Ovary (tissue), 3 donors: ENCODE measurements around the gene ZNF556.

Experiments
- CTCF ChIP-seq, 3 donors: fragments of 450-650 bp in 2 of 3; fragments of 200-600 bp in 1 of 3; IDR thresholded peaks; one replicate each; pipeline versions ENCODE4 v1.5.1 to v1.8.0; 2016 to 2022; ENCODE audit warnings: antibody characterized with exemption in 3 of 3, mild to moderate bottlenecking in 1 of 3
- EP300 ChIP-seq: sonication (generic); formaldehyde crosslinking; IDR thresholded peaks from one replicate; pipeline ENCODE4 v1.6.1; 2017; ENCODE audit warnings: antibody characterized with exemption
- POLR2A ChIP-seq: fragments of 450-650 bp; IDR thresholded peaks from one replicate; pipeline ENCODE4 v1.6.1; 2017; ENCODE audit warnings: antibody characterized with exemption, mild to moderate bottlenecking, moderate library complexity
- donor health status: DM: no; HTN: no; CAD: no.

DNA sequence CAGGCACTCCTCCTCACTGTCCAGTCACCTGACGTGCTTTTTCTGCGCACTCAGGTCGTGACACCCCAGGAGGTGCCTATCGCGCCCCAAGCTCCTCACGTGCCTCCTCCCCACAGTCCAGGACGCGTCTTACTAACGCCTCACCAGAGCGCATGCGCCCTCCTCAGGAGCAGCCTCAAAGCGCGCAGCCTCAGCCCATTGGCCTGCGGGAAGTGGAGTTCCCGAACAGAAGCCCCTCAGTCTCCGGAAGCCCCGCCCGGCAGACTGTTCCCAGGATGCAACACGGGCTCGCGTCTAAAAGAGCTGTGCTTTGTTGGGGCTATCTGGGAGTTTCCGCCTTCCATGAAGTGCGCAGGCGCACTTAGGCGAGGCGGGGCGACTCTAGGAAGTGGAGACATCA, 8.3 kb upstream of the ZNF556 start:
- TF ChIP-seq CTCF (IDR thresholded peaks at IDR 0.05): no peak
- no peak for TF ChIP-seq POLR2A
- no peak for TF ChIP-seq EP300
